Cardiac fibroblast (primary cell): ENCODE results near the gene KRT12.

ENCODE experiments used
- DNase-seq, 2 donors: peaks; one replicate each; pipeline versions ENCODE4 v3.0.0 to v3.0.0-alpha.2; 2010; ENCODE audit warnings: low read depth in 2 of 2
- H3K4me3 ChIP-seq, 2 donors: replicated peaks in 1 of 2; 1 replicate in 1 of 2; 2 replicates in 1 of 2; pipeline ENCODE4 v1.5.1; 2011; ENCODE audit warnings: low read depth in 2 of 2, low read length in 2 of 2, mild to moderate bottlenecking in 2 of 2, moderate library complexity in 1 of 2
- CTCF ChIP-seq: IDR thresholded peaks from one replicate; pipeline ENCODE4 v1.5.1; 2011; ENCODE audit warnings: low read depth, mild to moderate bottlenecking, low read length, inconsistent platforms

Gene KRT12

GRCh38 chr17:40836020-40836419 is 31.0 kb downstream of the KRT12 start:
- DNase-seq = no peak
- H3K4me3 ChIP-seq = no peak overlapping the region
- TF ChIP-seq CTCF = no peak

DNA sequence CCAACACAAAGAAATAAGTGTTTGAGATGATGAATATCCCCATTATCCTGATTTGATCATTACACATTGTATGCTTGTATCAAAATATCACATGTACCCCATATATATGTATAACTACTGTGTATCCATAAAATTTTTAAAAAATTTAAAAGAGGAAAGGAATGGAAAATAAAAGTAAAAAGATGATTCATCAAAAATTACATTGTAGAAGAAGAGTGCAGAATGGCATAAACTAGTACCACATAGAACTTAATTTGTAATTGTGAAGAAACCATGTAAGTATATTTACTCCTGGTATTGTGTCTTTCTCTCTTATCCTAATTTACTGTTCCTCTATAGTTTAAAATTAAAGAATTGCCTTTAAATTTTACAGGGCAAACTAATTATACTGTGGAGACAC is 33.1 kb downstream of the KRT12 start:
- TF ChIP-seq CTCF = no peak

GRCh38 chr17:40832840-40833239 is 34.2 kb downstream of the KRT12 start:
- TF ChIP-seq CTCF = no peak
- DNase-seq = no peak
- no peak overlapping the region for H3K4me3 ChIP-seq

More for the DNA sequence above, 33.1 kb downstream of the KRT12 start:
- H3K4me3 ChIP-seq = no peak overlapping the region
- DNase-seq = no peak

DNA sequence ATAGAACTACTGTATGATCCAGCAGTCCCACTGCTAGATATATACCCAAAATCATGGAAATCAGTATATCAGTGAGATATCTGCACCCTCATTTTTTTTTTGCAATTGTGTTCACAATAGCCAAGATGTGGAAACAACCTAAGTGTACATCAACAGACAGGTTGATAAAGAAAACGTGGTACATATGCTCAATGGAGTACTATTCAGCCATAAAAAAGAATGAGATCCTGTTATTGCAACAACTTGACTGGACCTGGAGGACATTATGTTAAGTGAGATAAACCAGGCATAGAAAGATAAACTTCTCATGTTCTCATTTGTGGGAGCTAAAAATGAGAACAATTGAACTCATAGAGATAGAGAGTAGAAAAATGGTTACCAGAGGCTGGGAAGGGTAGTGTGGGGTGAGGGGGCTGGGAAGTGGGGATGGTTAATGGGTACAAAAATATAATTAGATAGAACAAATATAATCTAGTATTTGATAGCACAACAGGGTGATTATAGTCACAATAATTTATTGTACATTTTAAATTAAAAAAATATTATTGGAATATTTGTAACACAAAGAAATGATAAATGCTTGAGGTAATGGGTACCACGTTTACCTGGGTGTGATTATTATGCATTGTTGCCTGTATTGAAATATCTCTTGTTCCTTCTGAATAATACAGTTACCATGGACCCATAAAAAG is 36.8 kb downstream of the KRT12 start:
- no peak for DNase-seq
- TF ChIP-seq CTCF = no peak
- H3K4me3 ChIP-seq = no peak overlapping the region

DNA sequence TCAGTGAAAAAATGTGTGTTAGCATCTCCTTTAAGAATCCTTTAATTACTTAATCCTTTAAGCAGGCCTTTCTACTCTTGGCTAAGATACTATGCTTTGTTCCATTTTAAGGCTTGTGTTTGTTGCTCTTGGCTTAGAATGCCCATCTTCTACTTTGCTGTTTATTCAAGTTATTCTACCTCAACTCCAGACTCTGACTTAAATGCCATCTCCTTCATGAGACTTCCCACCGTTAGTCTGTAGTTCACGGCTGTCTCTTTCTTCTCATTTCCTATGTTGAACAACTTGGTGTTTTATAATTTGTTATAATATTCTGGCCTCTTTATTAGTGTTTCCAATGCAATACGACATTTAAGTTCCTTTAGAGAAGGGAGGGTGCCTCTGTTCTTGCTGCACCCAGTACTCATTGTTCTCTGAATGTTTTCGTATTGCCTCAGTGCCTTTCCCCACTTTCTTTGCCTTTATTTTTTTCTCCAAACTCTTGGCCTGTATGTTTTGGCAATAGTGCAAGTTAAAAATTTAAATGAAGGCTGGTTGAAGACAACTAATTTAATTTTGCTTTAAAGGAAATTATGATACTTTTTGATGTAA is 38.5 kb downstream of the KRT12 start:
- no peak overlapping the region for H3K4me3 ChIP-seq
- TF ChIP-seq CTCF = no peak
- DNase-seq = peak in 1 of 2 donors; percentile 66

- TF ChIP-seq CTCF = no peak
- DNase-seq = peak; percentile 38 to 72
- peak overlapping the region in 1 of 2 donors; percentile 3 for H3K4me3 ChIP-seq
Observed at GRCh38 chr17:40827746-40828453, 39.1 kb downstream of the KRT12 start.
